ENCODE results near the gene MECP2.

DNA sequence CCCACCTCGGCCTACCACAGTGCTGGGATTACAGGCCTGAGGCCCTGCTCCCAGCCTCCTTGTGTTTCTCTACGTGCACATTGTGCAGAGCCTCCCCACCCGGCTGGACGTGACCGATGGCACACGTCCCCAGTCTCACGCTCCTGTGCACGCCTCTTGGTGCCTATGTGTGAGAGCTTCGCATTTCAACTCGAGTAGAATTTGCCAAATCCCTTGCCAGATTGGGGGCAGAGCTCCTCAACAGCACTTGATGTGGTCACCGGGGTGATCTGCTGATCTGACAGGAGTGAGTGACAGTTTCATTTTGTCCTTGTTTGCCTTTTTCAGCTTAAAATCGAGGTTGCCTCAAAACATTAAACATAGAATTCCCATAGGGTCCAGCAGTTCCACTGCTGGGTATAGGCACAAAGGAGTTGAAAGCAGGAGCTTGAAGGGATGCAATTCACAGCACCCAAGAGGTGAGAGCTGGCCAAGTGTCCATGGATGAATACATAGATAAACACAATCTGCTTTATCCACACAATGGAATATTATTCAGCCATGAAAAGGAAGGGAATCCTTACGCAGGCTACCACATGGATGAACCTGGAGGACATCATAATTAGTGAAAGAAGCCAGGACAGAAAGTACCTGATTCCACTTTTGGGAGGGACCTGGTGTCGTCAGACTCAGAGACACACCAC is 107.4 kb downstream of the MECP2 start:
- TF ChIP-seq CTCF (IDR thresholded peaks at IDR 0.05; ENCODE audit: poor library complexity) (no peak), EZH2phosphoT487 (IDR thresholded peaks at IDR 0.05; ENCODE audit: low read depth, severe bottlenecking, unreplicated experiment) (no peak), EZH2 (IDR thresholded peaks at IDR 0.05; ENCODE audit: borderline replicate concordance) (no peak)

Measured in hepatocyte (in vitro differentiated cells).